Measurements from ENCODE around the gene SLC51A.

GRCh38 chr3:196227629-196228493, 11.5 kb downstream of the SLC51A start:
- TF ChIP-seq CTCF (IDR thresholded peaks at IDR 0.05; ENCODE audit: insufficient read depth, low read depth, low read length) (no peak), EZH2 (IDR thresholded peaks at IDR 0.05; ENCODE audit: insufficient read depth, low read length) (no peak)

Measured in astrocyte (in vitro differentiated cells and primary cell).